Measurements from ENCODE around the gene TAS2R9.

DNA sequence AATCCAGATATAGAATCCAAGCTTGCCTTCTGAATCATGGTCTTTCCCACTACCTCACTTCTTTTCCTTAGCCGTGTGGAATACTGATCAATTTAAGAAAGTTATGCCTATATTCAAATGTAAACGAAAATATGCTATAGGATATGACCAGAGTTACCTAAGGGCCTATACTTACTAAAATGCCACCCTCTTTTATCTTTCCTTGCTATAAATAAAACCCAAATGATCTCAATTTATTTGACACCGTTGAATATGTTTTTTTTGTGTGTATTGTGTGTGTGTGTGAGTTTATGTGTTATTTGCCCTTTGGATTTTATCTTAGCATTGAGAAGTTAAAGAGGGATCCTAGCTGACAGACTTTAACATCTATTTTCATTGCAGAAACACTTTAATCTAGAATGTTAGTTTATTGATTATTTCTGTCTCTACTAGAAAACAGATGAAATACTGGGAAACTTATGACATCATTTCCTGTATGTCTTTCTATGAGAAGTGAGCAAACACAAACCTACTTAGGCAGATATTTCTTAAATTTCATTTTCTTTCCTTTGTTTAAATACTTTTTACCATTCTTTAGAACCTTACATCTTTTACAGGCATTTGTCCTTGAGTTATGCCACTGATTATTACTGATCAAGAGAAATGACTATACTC lies 2.0 kb upstream of the TAS2R9 start:
- TF ChIP-seq CTCF (IDR thresholded peaks at IDR 0.05; ENCODE audit: low read length) (no peak), EZH2 (IDR thresholded peaks at IDR 0.05; ENCODE audit: borderline replicate concordance, low read length) (no peak)
